Hepatic stellate cell (primary cell): ENCODE data around the gene RASAL1.

Experiments
- DNase-seq: peaks from one replicate; pipeline ENCODE4 v3.0.0; 2011; ENCODE audit warnings: low spot score

The RASAL1 gene

GRCh38 chr12:113135178-113136127, at the start of gene RASAL1:
Gene RASAL1, minus strand, starts transcription at chr12:113135761. Its CDS starts 299 bp downstream, at chr12:113135462.
- no peak for DNase-seq

GRCh38 chr12:113184900-113185179, 49.3 kb upstream of the RASAL1 start:
- peak; percentile 96 for DNase-seq

GRCh38 chr12:113184098-113184899, 48.7 kb upstream of the RASAL1 start:
- DNase-seq: no peak

- DNase-seq: no peak
These were observed 47.5 kb upstream of the RASAL1 start for GRCh38 chr12:113183030-113183589.

- no peak for DNase-seq
These were observed 46.4 kb upstream of the RASAL1 start for GRCh38 chr12:113181975-113182374.

- no peak for DNase-seq
These were observed 44.8 kb upstream of the RASAL1 start for GRCh38 chr12:113180333-113180732.

- DNase-seq: no peak
These were observed 43.5 kb upstream of the RASAL1 start for GRCh38 chr12:113179023-113179422.

- peak; percentile 89 for DNase-seq
These were observed 39.2 kb upstream of the RASAL1 start for GRCh38 chr12:113174461-113175384.

GRCh38 chr12:113173081-113173698, 37.6 kb upstream of the RASAL1 start:
- DNase-seq: no peak

GRCh38 chr12:113172185-113172584, 36.6 kb upstream of the RASAL1 start:
- no peak for DNase-seq

GRCh38 chr12:113171543-113171942, 36.0 kb upstream of the RASAL1 start:
- no peak for DNase-seq

GRCh38 chr12:113170926-113171325, 35.4 kb upstream of the RASAL1 start:
- DNase-seq: no peak

GRCh38 chr12:113170457-113170856, 34.9 kb upstream of the RASAL1 start:
- no peak for DNase-seq

- DNase-seq: no peak
These were observed 34.1 kb upstream of the RASAL1 start for GRCh38 chr12:113169697-113170096.

GRCh38 chr12:113167868-113168267, 32.3 kb upstream of the RASAL1 start:
- no peak for DNase-seq

- DNase-seq: no peak
These were observed 30.2 kb upstream of the RASAL1 start for GRCh38 chr12:113165521-113166450.

- no peak for DNase-seq
These were observed 28.5 kb upstream of the RASAL1 start for GRCh38 chr12:113164014-113164413.

GRCh38 chr12:113163030-113163360, 27.4 kb upstream of the RASAL1 start:
- no peak for DNase-seq

- DNase-seq: peak; percentile 51
These were observed 26.8 kb upstream of the RASAL1 start for GRCh38 chr12:113162102-113163029.
